ENCODE measurements around the gene TRIML1. TPM values are rescaled to one million over a fixed set of nuclear protein-coding genes. Genes with fewer than 3 reads are reported as not detected.

TRIML1 gene
- total RNA-seq, 1 experiment from 2014 or later, result not detected

GRCh38 chr4:188143731-188144130 lies 4.5 kb downstream of the TRIML1 start:
- TF ChIP-seq, protein P1, sequence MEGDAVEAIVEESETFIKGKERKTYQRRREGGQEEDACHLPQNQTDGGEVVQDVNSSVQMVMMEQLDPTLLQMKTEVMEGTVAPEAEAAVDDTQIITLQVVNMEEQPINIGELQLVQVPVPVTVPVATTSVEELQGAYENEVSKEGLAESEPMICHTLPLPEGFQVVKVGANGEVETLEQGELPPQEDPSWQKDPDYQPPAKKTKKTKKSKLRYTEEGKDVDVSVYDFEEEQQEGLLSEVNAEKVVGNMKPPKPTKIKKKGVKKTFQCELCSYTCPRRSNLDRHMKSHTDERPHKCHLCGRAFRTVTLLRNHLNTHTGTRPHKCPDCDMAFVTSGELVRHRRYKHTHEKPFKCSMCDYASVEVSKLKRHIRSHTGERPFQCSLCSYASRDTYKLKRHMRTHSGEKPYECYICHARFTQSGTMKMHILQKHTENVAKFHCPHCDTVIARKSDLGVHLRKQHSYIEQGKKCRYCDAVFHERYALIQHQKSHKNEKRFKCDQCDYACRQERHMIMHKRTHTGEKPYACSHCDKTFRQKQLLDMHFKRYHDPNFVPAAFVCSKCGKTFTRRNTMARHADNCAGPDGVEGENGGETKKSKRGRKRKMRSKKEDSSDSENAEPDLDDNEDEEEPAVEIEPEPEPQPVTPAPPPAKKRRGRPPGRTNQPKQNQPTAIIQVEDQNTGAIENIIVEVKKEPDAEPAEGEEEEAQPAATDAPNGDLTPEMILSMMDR (IDR thresholded peaks at IDR 0.05; ENCODE audit: unreplicated experiment), result no peak
- CTCF ChIA-PET, result no interaction called here
- DNase-seq, result no peak
- intact Hi-C loops (cut with micrococcal nuclease; ENCODE audit: unreplicated experiment), result no loop called here
- Mint-ChIP-seq H3K9me3 (ENCODE audit: low read depth, unreplicated experiment) (no peaks in the 10 kb centered on the region), H3K27ac (ENCODE audit: unreplicated experiment) (no peak overlapping the region), H3K4me3 (ENCODE audit: low read depth, unreplicated experiment) (no peak overlapping the region), H3K27me3 (ENCODE audit: unreplicated experiment) (no peaks in the 10 kb centered on the region), H3K36me3 (ENCODE audit: insufficient read depth, unreplicated experiment) (no peaks in the 10 kb centered on the region), H3K4me1 (ENCODE audit: low read depth, unreplicated experiment) (no peaks in the 10 kb centered on the region)
- BruUV-seq (replicated peaks), result no TSS peak

DNA sequence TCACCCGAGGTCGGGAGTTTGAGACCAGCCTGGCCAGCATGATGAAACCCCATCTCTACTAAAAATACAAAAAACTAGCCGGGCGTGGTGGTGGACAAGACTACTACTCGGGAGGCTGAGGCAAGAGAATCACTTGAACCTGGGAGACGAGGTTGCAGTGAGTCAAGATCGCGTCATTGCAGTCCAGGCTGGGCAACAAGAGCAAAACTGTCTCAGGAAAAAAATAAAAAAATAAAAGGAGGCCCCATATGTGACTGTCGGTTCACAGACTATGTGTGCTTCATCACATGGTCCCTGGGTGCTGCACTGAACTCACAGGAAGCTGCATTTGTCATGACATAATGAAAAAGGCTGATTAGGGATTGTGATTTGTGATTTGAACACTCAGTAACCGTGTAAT lies 6.4 kb downstream of the TRIML1 start:
- H3K4me1 Mint-ChIP-seq (ENCODE audit: low read depth, unreplicated experiment), result no peaks in the 10 kb centered on the region
- intact Hi-C loops (cut with micrococcal nuclease; ENCODE audit: unreplicated experiment), result no loop called here
- no peak overlapping the region for H3K4me3 Mint-ChIP-seq (ENCODE audit: low read depth, unreplicated experiment)
- no peaks in the 10 kb centered on the region for H3K9me3 Mint-ChIP-seq (ENCODE audit: low read depth, unreplicated experiment)
- no peaks in the 10 kb centered on the region for H3K36me3 Mint-ChIP-seq (ENCODE audit: insufficient read depth, unreplicated experiment)
- H3K27ac Mint-ChIP-seq (ENCODE audit: unreplicated experiment), result no peak overlapping the region
- TF ChIP-seq, protein P1 (IDR thresholded peaks at IDR 0.05; ENCODE audit: unreplicated experiment), result no peak
- BruUV-seq (replicated peaks), result no TSS peak
- CTCF ChIA-PET, result no interaction called here
- DNase-seq, result no peak
- H3K27me3 Mint-ChIP-seq (ENCODE audit: unreplicated experiment), result no peaks in the 10 kb centered on the region

GRCh38 chr4:188146618-188147017 lies 7.4 kb downstream of the TRIML1 start:
- no peaks in the 10 kb centered on the region for H3K9me3 Mint-ChIP-seq (ENCODE audit: low read depth, unreplicated experiment)
- no peak for DNase-seq
- H3K27ac Mint-ChIP-seq (ENCODE audit: unreplicated experiment), result no peak overlapping the region
- H3K36me3 Mint-ChIP-seq (ENCODE audit: insufficient read depth, unreplicated experiment), result no peaks in the 10 kb centered on the region
- CTCF ChIA-PET, result interaction anchor here (0.5 kb wide), 1 partner anchor 16 kb away, joined by 3 read pairs; no protein-coding TSS in a partner anchor
- no peaks in the 10 kb centered on the region for H3K4me1 Mint-ChIP-seq (ENCODE audit: low read depth, unreplicated experiment)
- no TSS peak for BruUV-seq (replicated peaks)
- H3K27me3 Mint-ChIP-seq (ENCODE audit: unreplicated experiment), result no peaks in the 10 kb centered on the region
- H3K4me3 Mint-ChIP-seq (ENCODE audit: low read depth, unreplicated experiment), result no peak overlapping the region
- TF ChIP-seq, protein P1 (IDR thresholded peaks at IDR 0.05; ENCODE audit: unreplicated experiment), result no peak
- intact Hi-C loops (cut with micrococcal nuclease; ENCODE audit: unreplicated experiment), result no loop called here

DNA sequence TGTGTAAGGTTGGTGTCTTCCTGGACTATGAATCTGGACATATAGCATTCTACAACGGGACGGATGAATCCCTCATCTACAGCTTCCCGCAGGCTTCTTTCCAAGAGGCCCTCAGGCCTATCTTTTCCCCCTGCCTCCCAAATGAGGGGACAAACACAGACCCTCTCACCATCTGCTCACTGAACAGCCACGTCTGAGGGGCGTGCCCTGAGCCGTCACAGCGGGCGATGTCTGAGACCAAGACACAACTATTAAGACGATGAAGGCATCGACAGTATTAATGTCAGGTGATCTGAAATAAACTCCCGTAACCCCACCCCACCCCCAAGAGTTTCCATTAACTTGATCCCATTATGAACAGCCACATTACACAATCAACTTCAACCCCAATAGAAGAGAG lies 7.9 kb downstream of the TRIML1 start:
- BruUV-seq (replicated peaks), result no TSS peak
- H3K27ac Mint-ChIP-seq (ENCODE audit: unreplicated experiment), result no peak overlapping the region

More for the DNA sequence above, 7.9 kb downstream of the TRIML1 start:
- CTCF ChIA-PET, result no interaction called here
- no peaks in the 10 kb centered on the region for H3K9me3 Mint-ChIP-seq (ENCODE audit: low read depth, unreplicated experiment)
- H3K36me3 Mint-ChIP-seq (ENCODE audit: insufficient read depth, unreplicated experiment), result no peaks in the 10 kb centered on the region
- no peak overlapping the region for H3K4me3 Mint-ChIP-seq (ENCODE audit: low read depth, unreplicated experiment)
- no peaks in the 10 kb centered on the region for H3K27me3 Mint-ChIP-seq (ENCODE audit: unreplicated experiment)
- TF ChIP-seq, protein P1 (IDR thresholded peaks at IDR 0.05; ENCODE audit: unreplicated experiment), result no peak
- no peak for DNase-seq
- intact Hi-C loops (cut with micrococcal nuclease; ENCODE audit: unreplicated experiment), result no loop called here
- no peaks in the 10 kb centered on the region for H3K4me1 Mint-ChIP-seq (ENCODE audit: low read depth, unreplicated experiment)
